Activated CD4-positive, alpha-beta T cell treated with anti-CD3 and anti-CD28 coated beads for 1 hour (primary cell): ENCODE measurements around the gene UBE2M.
"Not testable (repeated sequence)": the region's sequence is repeated elsewhere in the genome, so short reads cannot be mapped to it uniquely, and the experiment has no call there.

Source experiments
- DNase-seq: peaks from one replicate; pipeline ENCODE4 v3.0.0-alpha.2; 2020

Gene UBE2M

GRCh38 chr19:58558066-58558622 lies at the start of gene UBE2M:
Gene UBE2M (minus strand): TSS chr19:58558611. CDS start chr19:58558381, 230 bp downstream.
- peak; percentile 38 for DNase-seq

GRCh38 chr19:58607213-58607612 lies 48.8 kb upstream of the UBE2M start:
- not testable (repeated sequence) for DNase-seq

- DNase-seq: not testable (repeated sequence)
These were observed 48.0 kb upstream of the UBE2M start for GRCh38 chr19:58606251-58606896.

DNA sequence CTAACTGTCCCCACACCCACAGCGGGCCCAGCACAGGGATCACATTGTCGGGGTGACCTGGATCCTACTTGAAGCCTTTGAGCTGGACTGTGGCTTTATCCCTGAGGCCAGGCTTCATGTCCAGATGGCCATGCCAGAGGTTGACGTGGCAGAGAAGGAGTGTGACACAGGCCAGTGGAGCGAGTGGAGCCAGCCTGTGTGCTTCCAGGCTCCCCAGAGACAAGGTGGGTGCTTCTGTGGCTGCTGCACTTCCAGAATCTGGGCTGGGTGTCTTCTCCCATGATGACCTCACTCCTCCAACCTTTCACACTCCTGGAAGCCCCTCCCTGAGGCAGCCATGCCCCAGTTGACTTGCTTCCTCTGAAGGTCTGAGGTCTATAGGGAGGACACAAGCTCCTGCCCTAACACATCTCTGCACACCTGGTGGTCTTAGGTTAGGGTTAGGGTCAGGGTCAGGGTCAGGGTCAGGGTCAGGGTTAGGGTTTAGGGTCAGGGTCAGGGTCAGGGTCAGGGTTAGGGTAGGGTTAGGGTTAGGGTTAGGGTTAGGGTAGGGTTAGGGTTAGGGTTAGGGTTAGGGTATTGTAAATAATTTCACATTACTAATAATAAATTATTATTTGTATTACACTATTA lies 27.8 kb upstream of the UBE2M start:
- DNase-seq: no peak

DNA sequence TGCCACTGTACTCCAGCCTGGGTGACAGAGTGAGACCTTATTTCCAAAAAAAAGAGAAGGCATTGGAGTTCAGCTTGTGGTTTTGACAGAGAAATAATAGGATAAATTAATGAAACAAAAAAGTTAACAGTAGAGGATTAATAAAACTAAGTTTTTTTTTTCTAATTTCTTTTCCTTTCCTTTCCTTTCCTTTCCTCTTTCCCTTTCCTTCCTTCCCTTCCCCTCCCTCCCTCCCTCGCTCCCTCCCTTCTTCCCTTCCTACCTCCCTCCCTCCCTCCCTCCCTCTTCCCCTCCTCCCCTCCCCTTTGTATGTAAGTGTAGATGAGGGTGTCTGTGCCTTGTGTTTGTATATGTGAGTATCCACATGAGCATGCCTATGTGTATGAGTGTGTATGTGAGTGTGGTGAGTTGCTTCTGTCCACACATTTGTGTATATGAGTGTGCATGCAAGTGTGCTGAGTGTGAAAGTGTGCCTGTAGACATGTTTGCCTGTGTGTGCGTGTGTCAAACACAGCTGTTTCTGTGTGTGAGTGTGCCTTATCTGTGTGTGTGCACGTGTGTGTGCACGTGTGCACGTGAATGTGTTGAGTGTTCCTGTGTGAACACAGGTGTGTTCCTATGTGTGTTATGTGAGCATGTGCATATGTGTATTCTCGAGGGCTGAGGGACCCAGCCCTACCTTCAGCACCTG lies 27.2 kb upstream of the UBE2M start:
- DNase-seq: no peak

- DNase-seq: no peak
These were observed 26.4 kb upstream of the UBE2M start for GRCh38 chr19:58584498-58585441.

DNA sequence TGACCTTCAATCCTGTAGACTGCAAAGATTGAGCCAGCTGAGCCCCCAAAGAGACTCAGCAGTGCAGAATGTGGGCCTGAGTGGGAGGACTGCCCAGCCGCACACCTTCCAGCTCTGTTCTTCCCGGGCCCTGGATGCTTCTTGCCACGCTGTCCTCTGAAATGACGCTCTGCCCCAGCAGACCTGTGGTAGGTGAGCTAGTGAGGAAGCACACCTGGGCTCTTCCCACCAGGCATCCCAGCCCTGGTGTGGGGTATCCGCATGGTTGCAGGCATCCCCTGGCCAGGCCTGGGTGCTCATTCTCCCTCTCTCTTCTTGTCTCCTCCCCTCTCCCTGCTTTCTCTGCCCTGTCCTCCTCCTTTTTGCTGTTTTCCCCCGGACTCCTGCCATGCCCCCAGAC lies 24.6 kb upstream of the UBE2M start:
- no peak for DNase-seq

GRCh38 chr19:58581227-58582141 lies 23.1 kb upstream of the UBE2M start:
- peak; percentile 85 for DNase-seq

DNA sequence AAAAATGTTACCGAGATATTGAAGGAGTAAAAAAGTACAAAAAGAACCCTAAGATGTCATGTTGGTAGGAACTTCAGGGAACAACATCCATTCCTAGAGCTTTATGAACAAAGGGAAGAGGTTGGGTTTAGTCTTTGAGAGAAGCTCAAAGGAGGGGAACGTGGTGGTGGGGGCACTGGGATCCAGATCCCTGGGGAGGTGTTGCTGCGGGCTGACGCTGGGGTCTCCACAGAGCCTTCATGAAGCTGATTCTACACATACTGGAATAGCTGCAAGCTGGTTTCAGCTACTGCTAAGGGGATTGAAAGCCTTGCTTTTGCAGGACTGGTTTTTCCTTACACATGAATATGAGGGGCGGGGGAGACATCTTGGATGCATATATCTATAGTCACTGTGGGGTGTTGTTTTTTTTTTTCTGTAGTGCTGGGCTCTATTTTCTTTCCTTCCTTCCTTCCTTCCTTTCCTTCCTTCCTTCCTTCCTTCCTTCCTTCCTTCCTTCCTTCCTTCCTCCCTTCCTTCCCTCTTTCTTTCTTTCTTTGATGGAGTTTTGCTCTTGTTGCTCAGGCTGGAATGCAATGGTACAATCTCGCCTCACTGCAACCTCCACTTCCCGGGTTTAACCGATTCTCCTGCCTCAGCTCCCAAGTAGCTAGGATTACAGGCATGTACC lies 21.2 kb upstream of the UBE2M start:
- DNase-seq: no peak

DNA sequence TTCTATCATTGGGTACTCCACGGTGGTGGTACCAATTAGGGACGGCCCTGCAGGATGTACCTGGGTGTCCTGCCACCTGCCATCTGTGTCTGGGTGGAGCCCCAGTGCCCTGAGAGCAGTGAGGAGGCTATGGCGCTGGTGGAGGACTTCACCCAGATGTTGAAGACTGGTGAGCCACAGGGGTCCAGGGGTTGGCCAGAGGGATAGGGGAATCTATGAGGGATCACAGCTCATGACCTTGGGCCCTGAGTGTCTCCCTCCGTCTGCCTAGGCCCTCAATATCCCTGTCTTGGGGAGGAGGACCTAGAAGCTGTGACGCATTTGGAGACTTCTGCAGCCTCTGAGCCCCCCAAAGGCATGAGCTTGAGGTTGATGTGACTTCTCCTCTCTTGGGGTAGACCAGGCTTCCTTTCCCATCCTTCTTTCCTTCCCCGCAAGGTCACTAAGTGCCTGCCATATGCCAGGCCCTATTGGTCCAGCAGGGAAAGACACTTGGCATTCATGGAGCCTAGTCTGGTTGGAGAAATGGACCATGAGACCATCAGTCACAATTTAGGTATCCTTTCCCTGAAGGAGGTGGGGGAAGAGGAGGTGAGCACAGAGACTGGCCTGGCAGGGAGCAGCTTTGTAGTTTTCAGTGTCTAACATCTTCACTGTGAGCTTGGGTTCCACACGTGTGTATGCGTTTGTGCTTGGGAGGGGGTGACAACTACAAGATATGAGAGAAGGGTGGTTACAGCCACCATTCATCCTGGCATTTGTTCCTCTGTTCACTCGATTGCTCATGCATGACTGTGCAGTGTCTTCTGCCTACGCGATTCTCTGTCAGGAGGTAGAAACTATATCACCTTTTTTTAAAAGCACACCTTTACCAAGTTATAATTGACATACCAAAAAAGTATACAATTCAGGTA lies 19.9 kb upstream of the UBE2M start:
- no peak for DNase-seq

DNA sequence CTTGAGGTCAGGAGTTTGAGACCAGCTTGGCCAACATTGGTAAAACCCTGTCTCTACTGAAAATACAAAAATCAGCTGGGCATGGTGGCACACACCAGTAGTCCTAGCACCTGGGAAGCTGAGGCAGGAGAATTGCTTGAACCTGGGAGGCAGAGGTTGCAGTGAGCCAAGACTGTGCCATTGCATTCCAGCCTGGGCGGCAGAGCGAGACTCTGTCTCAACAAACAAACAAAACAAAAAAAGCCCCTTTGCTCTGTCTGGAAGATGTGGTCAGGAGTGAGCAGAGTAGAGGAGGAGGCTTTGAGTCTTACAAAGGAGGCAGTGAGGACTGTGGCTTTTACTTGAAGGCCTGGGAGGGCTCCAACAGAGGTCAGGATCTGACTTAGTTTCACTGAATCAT lies 19.2 kb upstream of the UBE2M start:
- DNase-seq: not testable (repeated sequence)

GRCh38 chr19:58575183-58576041 lies 17.0 kb upstream of the UBE2M start:
- DNase-seq: peak; percentile 57

DNA sequence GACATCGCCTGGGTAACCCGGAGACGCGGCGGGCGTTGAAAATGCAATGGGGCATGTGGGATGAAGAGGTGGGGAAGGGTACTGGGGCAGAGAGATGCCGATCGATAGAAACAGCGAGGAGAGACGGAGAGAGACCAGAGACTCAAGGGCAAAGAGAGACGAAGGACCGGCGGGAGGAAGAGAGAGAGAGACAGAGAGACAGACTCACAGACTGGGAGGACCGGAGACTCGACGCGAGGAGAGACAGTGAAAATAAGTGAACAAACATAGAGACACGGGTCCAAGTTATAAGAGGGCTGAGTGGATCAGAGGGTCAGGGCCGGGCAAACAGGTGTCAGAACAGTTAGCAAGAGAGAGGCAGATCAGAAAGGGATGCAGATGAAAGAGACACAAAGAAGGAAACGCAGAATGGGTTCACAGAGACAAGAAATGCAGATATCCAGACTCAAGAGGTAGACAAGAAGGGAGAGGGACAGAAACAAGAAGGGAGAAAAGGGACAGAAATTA lies 15.3 kb upstream of the UBE2M start:
- no peak for DNase-seq

GRCh38 chr19:58572818-58573657 lies 14.6 kb upstream of the UBE2M start, which contains the start of gene MZF1:
Gene MZF1 (minus strand): TSS chr19:58573335. CDS start chr19:58571389, 1,946 bp downstream.
- peak; percentile 100 for DNase-seq

DNA sequence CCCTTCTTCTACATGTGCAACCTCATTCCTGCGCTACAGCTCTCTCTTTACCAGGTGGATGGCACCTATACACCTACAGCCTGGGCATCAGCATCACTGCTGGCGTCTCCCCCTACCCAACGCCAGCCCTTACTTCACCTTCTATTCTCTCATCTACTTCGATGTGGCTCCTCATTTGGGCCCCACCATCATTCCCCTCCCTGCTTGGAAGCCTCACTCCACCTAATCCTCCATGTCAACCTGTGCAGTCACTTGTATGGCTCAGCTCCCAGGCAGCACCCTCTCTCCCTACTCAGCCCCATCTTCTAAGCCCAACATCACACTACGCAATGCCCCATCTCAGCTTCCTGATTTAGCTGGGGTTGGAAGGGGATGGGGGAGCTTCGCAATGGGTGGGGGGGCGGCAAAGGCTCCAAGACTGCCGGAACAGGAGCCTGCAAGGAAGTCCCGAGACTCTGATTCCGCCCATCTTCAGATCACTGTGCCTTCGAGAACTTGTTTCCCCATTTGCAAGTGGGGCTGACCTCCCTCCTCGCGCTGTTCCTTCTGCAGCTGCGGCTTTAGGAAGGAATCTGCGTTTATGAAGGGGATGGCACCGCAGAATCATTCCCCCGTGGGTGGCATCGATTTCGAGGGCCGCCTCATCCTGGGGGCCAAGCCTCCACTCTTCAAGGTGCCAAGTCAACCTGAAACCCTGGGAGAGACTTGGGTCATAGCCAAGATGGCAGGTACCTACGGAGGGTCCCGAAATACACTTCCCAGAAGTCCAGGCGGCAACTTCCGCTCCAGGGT lies 13.8 kb upstream of the UBE2M start:
- no peak for DNase-seq

- no peak for DNase-seq
These were observed 13.2 kb upstream of the UBE2M start for GRCh38 chr19:58571575-58571947.
